ENCODE measurements around the gene DIPK1B. TPM values are rescaled to one million over a fixed set of nuclear protein-coding genes. Genes with fewer than 3 reads are reported as not detected.
A peak's percentile ranks its signal among the peaks of the same experiment; 100 is the strongest.

The DIPK1B gene
- total and polyA plus RNA-seq, 2 donors (not counting 3 experiments of a cell fraction or from before 2014, with no cell fraction given) = 253 to 441 TPM

GRCh38 chr9:136762915-136763648, 50.7 kb downstream of the DIPK1B start:
- Histone ChIP-seq H3K9me1 (replicated peaks; ENCODE audit: control insufficient read depth, extremely low read depth, insufficient read depth, low read length) (no peaks in the 10 kb centered on the region), H4K20me1 (replicated peaks; ENCODE audit: control insufficient read depth, extremely low read depth, insufficient read depth, low read length) (no peaks in the 10 kb centered on the region), H3K27me3 (ENCODE audit: control insufficient read depth in 2 of 2, insufficient read depth in 2 of 2, low read length in 2 of 2) (no peaks in the 10 kb centered on the region), H3K9me3 (replicated peaks; ENCODE audit: control insufficient read depth, insufficient read depth, low read length) (no peaks in the 10 kb centered on the region), H3K9ac (replicated peaks; ENCODE audit: extremely low read depth, insufficient read depth, low read length) (no peak overlapping the region), H3K4me3 (replicated peaks in 1 of 3; ENCODE audit: insufficient read depth in 1 of 3, low read depth in 1 of 3, low read length in 3 of 3) (no peak overlapping the region), H3K27ac (ENCODE audit: insufficient read depth, low read depth, low read length) (no peak overlapping the region), H2AFZ (ENCODE audit: low read depth, low read length) (peak overlapping the region; percentile 40), H3K4me2 (ENCODE audit: insufficient read depth, low read length) (no peak overlapping the region), H3K79me2 (ENCODE audit: control insufficient read depth, insufficient read depth, low read length) (no peaks in the 10 kb centered on the region), H3K36me3 (ENCODE audit: control insufficient read depth in 2 of 2, extremely low read depth in 1 of 2, insufficient read depth in 2 of 2, low read length in 2 of 2) (no peaks in the 10 kb centered on the region), H3K4me1 (ENCODE audit: control insufficient read depth, extremely low read depth, insufficient read depth, low read length) (no peaks in the 10 kb centered on the region)
- intact Hi-C loops (cut with micrococcal nuclease) (no loop called here), dilution Hi-C loops (cut with MboI; ENCODE audit: extremely low pct_ligation_motif_present, low sequenced_read_pairs) (no loop called here)
- DNase-seq (ENCODE audit: low read depth, low spot score) = peak; percentile 29
- POLR2A ChIA-PET = no interaction called here
- TF ChIP-seq POLR2AphosphoS5 (IDR thresholded peaks at IDR 0.05; ENCODE audit: insufficient read depth, low read depth, low read length) (no peak), POLR2A (IDR thresholded peaks at IDR 0.05; ENCODE audit: low read depth, low read length) (no peak), JUN (IDR thresholded peaks at IDR 0.05; ENCODE audit: borderline replicate concordance, insufficient read depth, insufficient read length, low read depth) (no peak), EZH2 (IDR thresholded peaks at IDR 0.05; ENCODE audit: borderline replicate concordance, low read depth, low read length, severe bottlenecking) (no peak), MYC (IDR thresholded peaks at IDR 0.05; ENCODE audit: low read depth, low read length) (no peak), FOS (IDR thresholded peaks at IDR 0.05; ENCODE audit: borderline replicate concordance, insufficient read depth, low read length) (no peak), GATA2 (IDR thresholded peaks at IDR 0.05; ENCODE audit: insufficient read depth, insufficient read length, low read depth, low read length) (no peak), CTCF (IDR thresholded peaks at IDR 0.05; ENCODE audit: extremely low read depth in 1 of 2, insufficient read depth in 1 of 2, low read depth in 1 of 2, low read length in 2 of 2) (no peak), MAX (IDR thresholded peaks at IDR 0.05; ENCODE audit: insufficient read depth, insufficient read length) (no peak)
- no TSS peak for BruUV-seq (replicated peaks)
- no peak for FAIRE-seq
- CTCF ChIA-PET = interaction anchor here (1.1 to 1.8 kb wide), 3 partner anchors 9 to 35 kb away, joined by 3 to 5 read pairs (median 4); no protein-coding TSS in a partner anchor
